Measurements from ENCODE around the gene PCGF2.
A peak's percentile ranks its signal among the peaks of the same experiment; 100 is the strongest.
"Not testable (repeated sequence)": the region's sequence is repeated elsewhere in the genome, so short reads cannot be mapped to it uniquely, and the experiment has no call there.

Gene PCGF2

DNA sequence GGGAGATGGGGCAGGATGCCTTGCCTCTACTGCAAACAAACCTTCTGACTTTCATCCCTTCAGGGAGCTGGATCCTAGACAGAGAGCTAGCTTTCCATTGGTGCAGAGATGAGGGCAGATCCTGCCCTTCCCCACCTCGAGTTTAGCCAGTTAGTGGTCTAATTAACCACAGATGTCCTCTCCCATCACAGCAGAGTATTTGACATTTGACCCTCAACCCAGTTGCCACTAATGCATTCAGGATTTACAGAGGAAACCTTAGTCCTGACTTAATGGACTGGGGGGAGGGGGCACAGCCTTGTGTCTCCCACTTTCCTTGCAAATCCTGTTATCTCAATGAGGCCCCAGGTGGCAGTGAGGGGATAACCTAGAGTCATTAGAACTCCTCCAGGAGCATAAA is 41.0 kb upstream of the PCGF2 start:
- TF ChIP-seq ZFP30 (CRISPR knock-in tag; IDR thresholded peaks at IDR 0.05) (no peak), TCF4 (CRISPR knock-in tag; IDR thresholded peaks at IDR 0.05; ENCODE audit: borderline replicate concordance) (0 out of 2 replicates have a peak, but pooled peaks have one; percentile 28)
- peak; percentile 79 for ATAC-seq

DNA sequence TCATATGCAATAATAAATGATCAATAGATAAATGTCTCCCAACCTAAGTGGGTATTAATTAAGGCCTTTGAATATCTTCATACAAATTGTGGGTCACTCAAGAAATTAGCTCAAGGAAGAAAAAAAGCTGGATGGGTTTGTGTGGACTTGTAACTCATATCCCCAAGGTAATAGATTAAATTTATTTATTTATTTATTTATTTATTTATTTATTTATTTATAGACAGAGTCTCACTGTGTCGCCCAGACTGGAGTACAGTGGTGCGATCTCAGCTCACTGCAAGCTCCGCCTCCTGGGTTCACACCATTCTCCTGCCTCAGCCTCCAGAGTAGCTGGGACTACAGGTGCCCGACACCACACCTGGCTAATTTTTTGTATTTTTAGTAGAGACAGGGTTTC is 39.9 kb upstream of the PCGF2 start:
- not testable (repeated sequence) for ATAC-seq

DNA sequence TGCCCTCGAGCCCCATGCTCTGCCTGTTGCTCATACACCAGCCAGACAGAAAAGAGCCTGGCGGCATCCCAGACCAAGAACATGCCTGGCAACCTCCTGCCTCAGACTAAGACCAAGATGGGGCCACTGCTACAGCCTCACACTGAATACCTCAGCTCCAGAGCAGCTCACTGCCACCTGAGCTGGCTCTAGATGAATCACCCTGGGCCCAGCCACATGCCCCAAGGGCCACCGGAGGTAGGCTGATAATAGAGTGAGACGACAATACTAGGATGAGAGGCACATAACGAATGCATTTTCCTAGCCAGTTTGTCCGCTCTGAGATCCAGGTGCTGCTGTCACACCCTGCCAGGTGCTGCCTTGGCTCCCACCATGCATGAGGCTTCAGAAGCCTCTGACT is 38.2 kb upstream of the PCGF2 start:
- TF ChIP-seq ZNF8 (CRISPR knock-in tag; IDR thresholded peaks at IDR 0.05), result no peak
- TF ChIP-seq ZC3H10 (CRISPR knock-in tag; IDR thresholded peaks at IDR 0.05), result no peak
- TF ChIP-seq TCF4 (CRISPR knock-in tag; IDR thresholded peaks at IDR 0.05; ENCODE audit: borderline replicate concordance), result no peak
- no peak for TF ChIP-seq TOX (CRISPR knock-in tag; IDR thresholded peaks at IDR 0.05; ENCODE audit: borderline replicate concordance)
- TF ChIP-seq, protein P1, sequence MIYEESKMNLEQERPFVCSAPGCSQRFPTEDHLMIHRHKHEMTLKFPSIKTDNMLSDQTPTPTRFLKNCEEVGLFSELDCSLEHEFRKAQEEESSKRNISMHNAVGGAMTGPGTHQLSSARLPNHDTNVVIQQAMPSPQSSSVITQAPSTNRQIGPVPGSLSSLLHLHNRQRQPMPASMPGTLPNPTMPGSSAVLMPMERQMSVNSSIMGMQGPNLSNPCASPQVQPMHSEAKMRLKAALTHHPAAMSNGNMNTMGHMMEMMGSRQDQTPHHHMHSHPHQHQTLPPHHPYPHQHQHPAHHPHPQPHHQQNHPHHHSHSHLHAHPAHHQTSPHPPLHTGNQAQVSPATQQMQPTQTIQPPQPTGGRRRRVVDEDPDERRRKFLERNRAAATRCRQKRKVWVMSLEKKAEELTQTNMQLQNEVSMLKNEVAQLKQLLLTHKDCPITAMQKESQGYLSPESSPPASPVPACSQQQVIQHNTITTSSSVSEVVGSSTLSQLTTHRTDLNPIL (CRISPR knock-in tag; IDR thresholded peaks at IDR 0.05; ENCODE audit: low read depth), result no peak
- TF ChIP-seq OSR1 (CRISPR knock-in tag; IDR thresholded peaks at IDR 0.05), result no peak
- TF ChIP-seq SNAI2 (CRISPR knock-in tag; IDR thresholded peaks at IDR 0.05), result no peak
- no peak for TF ChIP-seq ZFP30 (CRISPR knock-in tag; IDR thresholded peaks at IDR 0.05)
- no peak for TF ChIP-seq ISL1 (CRISPR knock-in tag; IDR thresholded peaks at IDR 0.05)
- no peak for TF ChIP-seq ZNF565 (CRISPR knock-in tag; conservative IDR thresholded peaks at IDR 0.05; ENCODE audit: low read depth)
- TF ChIP-seq GLIS3 (CRISPR knock-in tag; IDR thresholded peaks at IDR 0.05), result no peak
- TF ChIP-seq, protein P2, sequence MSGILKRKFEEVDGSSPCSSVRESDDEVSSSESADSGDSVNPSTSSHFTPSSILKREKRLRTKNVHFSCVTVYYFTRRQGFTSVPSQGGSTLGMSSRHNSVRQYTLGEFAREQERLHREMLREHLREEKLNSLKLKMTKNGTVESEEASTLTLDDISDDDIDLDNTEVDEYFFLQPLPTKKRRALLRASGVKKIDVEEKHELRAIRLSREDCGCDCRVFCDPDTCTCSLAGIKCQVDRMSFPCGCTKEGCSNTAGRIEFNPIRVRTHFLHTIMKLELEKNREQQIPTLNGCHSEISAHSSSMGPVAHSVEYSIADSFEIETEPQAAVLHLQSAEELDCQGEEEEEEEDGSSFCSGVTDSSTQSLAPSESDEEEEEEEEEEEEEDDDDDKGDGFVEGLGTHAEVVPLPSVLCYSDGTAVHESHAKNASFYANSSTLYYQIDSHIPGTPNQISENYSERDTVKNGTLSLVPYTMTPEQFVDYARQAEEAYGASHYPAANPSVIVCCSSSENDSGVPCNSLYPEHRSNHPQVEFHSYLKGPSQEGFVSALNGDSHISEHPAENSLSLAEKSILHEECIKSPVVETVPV (CRISPR knock-in tag; IDR thresholded peaks at IDR 0.05), result no peak
- TF ChIP-seq, protein P3, sequence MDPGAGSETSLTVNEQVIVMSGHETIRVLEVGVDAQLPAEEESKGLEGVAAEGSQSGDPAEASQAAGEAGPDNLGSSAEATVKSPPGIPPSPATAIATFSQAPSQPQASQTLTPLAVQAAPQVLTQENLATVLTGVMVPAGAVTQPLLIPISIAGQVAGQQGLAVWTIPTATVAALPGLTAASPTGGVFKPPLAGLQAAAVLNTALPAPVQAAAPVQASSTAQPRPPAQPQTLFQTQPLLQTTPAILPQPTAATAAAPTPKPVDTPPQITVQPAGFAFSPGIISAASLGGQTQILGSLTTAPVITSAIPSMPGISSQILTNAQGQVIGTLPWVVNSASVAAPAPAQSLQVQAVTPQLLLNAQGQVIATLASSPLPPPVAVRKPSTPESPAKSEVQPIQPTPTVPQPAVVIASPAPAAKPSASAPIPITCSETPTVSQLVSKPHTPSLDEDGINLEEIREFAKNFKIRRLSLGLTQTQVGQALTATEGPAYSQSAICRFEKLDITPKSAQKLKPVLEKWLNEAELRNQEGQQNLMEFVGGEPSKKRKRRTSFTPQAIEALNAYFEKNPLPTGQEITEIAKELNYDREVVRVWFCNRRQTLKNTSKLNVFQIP (CRISPR knock-in tag; IDR thresholded peaks at IDR 0.05; ENCODE audit: borderline replicate concordance, low read depth), result no peak
- TF ChIP-seq ZFP3 (CRISPR knock-in tag; IDR thresholded peaks at IDR 0.05), result no peak
- TF ChIP-seq RARB (CRISPR knock-in tag; IDR thresholded peaks at IDR 0.05), result no peak
- no peak for TF ChIP-seq ZNF70 (CRISPR knock-in tag; IDR thresholded peaks at IDR 0.05)
- TF ChIP-seq, protein P4, sequence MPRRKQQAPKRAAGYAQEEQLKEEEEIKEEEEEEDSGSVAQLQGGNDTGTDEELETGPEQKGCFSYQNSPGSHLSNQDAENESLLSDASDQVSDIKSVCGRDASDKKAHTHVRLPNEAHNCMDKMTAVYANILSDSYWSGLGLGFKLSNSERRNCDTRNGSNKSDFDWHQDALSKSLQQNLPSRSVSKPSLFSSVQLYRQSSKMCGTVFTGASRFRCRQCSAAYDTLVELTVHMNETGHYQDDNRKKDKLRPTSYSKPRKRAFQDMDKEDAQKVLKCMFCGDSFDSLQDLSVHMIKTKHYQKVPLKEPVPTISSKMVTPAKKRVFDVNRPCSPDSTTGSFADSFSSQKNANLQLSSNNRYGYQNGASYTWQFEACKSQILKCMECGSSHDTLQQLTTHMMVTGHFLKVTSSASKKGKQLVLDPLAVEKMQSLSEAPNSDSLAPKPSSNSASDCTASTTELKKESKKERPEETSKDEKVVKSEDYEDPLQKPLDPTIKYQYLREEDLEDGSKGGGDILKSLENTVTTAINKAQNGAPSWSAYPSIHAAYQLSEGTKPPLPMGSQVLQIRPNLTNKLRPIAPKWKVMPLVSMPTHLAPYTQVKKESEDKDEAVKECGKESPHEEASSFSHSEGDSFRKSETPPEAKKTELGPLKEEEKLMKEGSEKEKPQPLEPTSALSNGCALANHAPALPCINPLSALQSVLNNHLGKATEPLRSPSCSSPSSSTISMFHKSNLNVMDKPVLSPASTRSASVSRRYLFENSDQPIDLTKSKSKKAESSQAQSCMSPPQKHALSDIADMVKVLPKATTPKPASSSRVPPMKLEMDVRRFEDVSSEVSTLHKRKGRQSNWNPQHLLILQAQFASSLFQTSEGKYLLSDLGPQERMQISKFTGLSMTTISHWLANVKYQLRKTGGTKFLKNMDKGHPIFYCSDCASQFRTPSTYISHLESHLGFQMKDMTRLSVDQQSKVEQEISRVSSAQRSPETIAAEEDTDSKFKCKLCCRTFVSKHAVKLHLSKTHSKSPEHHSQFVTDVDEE (CRISPR knock-in tag; IDR thresholded peaks at IDR 0.05), result no peak
- TF ChIP-seq BACH2 (CRISPR knock-in tag; IDR thresholded peaks at IDR 0.05; ENCODE audit: borderline replicate concordance), result no peak
- no peak for TF ChIP-seq ARNTL (CRISPR knock-in tag; IDR thresholded peaks at IDR 0.05; ENCODE audit: borderline replicate concordance, low read depth)
- TF ChIP-seq PPARA (CRISPR knock-in tag; IDR thresholded peaks at IDR 0.05; ENCODE audit: borderline replicate concordance), result no peak
- ATAC-seq, result no peak

DNA sequence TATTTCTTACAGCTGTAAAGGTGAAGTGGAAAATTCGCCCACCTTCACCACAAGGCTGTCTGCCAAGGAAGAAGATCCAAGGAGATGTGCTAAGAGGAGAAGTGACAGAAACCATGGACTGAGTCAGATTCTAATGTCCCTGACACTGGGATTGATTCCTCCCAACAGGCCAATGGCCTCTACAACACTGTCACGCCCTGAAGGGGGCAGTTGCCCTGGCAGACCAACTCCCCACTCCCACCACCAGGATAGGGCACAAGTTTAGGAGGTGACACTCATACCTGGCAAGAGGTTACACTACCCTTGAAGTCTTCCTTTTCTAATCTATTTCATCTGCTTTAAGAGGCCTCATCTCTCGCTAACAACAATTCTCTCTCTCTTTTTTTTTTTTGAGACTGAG is 35.1 kb upstream of the PCGF2 start:
- no peak for ATAC-seq
- no peak for TF ChIP-seq ARNTL (CRISPR knock-in tag; IDR thresholded peaks at IDR 0.05; ENCODE audit: borderline replicate concordance, low read depth)
- no peak for TF ChIP-seq ZC3H10 (CRISPR knock-in tag; IDR thresholded peaks at IDR 0.05)
- TF ChIP-seq ZFP3 (CRISPR knock-in tag; IDR thresholded peaks at IDR 0.05), result no peak
- TF ChIP-seq, protein P3 (CRISPR knock-in tag; IDR thresholded peaks at IDR 0.05; ENCODE audit: borderline replicate concordance, low read depth), result no peak
- no peak for TF ChIP-seq ISL1 (CRISPR knock-in tag; IDR thresholded peaks at IDR 0.05)
- no peak for TF ChIP-seq SNAI2 (CRISPR knock-in tag; IDR thresholded peaks at IDR 0.05)
- TF ChIP-seq, protein P5, sequence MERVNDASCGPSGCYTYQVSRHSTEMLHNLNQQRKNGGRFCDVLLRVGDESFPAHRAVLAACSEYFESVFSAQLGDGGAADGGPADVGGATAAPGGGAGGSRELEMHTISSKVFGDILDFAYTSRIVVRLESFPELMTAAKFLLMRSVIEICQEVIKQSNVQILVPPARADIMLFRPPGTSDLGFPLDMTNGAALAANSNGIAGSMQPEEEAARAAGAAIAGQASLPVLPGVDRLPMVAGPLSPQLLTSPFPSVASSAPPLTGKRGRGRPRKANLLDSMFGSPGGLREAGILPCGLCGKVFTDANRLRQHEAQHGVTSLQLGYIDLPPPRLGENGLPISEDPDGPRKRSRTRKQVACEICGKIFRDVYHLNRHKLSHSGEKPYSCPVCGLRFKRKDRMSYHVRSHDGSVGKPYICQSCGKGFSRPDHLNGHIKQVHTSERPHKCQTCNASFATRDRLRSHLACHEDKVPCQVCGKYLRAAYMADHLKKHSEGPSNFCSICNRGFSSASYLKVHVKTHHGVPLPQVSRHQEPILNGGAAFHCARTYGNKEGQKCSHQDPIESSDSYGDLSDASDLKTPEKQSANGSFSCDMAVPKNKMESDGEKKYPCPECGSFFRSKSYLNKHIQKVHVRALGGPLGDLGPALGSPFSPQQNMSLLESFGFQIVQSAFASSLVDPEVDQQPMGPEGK (CRISPR knock-in tag; IDR thresholded peaks at IDR 0.05; ENCODE audit: borderline replicate concordance), result no peak
- no peak for TF ChIP-seq GLIS3 (CRISPR knock-in tag; IDR thresholded peaks at IDR 0.05)
- TF ChIP-seq ZNF70 (CRISPR knock-in tag; IDR thresholded peaks at IDR 0.05), result no peak
- no peak for TF ChIP-seq RARB (CRISPR knock-in tag; IDR thresholded peaks at IDR 0.05)
- no peak for TF ChIP-seq PPARA (CRISPR knock-in tag; IDR thresholded peaks at IDR 0.05; ENCODE audit: borderline replicate concordance)
- no peak for TF ChIP-seq CSDC2 (CRISPR knock-in tag; IDR thresholded peaks at IDR 0.05)
- no peak for TF ChIP-seq TCF4 (CRISPR knock-in tag; IDR thresholded peaks at IDR 0.05; ENCODE audit: borderline replicate concordance)
- TF ChIP-seq, protein P4 (CRISPR knock-in tag; IDR thresholded peaks at IDR 0.05), result no peak

Data from SK-N-SH treated with all-trans-retinoic acid at 6 μM for 48 hours (cell line).